ENCODE measurements around the gene SPIRE1. TPM values are rescaled to one million over a fixed set of nuclear protein-coding genes. Genes with fewer than 3 reads are reported as not detected.

The SPIRE1 gene
- total and polyA plus RNA-seq, 4 donors, result 0.29 to 5.7 (median 3.2) TPM

- H3K36me3 ChIP-seq (ENCODE audit: control insufficient read depth in 4 of 4, insufficient read depth in 3 of 4, low read depth in 1 of 4, low read length in 3 of 4), result peaks cover 0 to 1% (median 0%) of the 10 kb centered on the region in 4 donors
- WGBS, result 85% methylated on average over 9 of the region's 9 CpGs
- no peak for DNase-seq (ENCODE audit: low spot score)
- H3K9ac ChIP-seq (ENCODE audit: low read depth in 1 of 2, low read length in 2 of 2), result no peak overlapping the region
- H3K27ac ChIP-seq (ENCODE audit: low read depth in 1 of 2, low read length in 2 of 2), result no peak overlapping the region
- TF ChIP-seq CTCF (IDR thresholded peaks at IDR 0.05; ENCODE audit: low read depth, low read length, missing input control) (no peak), ZBTB33 (IDR thresholded peaks at IDR 0.05) (no peak), HNF4A (conservative IDR thresholded peaks at IDR 0.05) (no peak), FOXA1 (IDR thresholded peaks at IDR 0.05) (no peak), RXRA (IDR thresholded peaks at IDR 0.05) (no peak), HNF4G (IDR thresholded peaks at IDR 0.05) (no peak), GABPA (IDR thresholded peaks at IDR 0.05 in 1 of 2, conservative IDR thresholded peaks at IDR 0.05 in 1 of 2) (no peak), SP1 (IDR thresholded peaks at IDR 0.05) (no peak), ATF3 (IDR thresholded peaks at IDR 0.05) (no peak), MAX (IDR thresholded peaks at IDR 0.05) (no peak), JUND (IDR thresholded peaks at IDR 0.05) (no peak), FOXA2 (IDR thresholded peaks at IDR 0.05) (no peak), REST (IDR thresholded peaks at IDR 0.05) (no peak), YY1 (IDR thresholded peaks at IDR 0.05) (no peak), TAF1 (conservative IDR thresholded peaks at IDR 0.05) (no peak), RAD21 (IDR thresholded peaks at IDR 0.05) (no peak)
- H3K4me1 ChIP-seq (ENCODE audit: control insufficient read depth in 4 of 4, insufficient read depth in 4 of 4, low read length in 3 of 4), result peaks cover 0 to 6% (median 4%) of the 10 kb centered on the region in 4 donors
- H3K27me3 ChIP-seq (ENCODE audit: control insufficient read depth in 4 of 4, insufficient read depth in 4 of 4, low read length in 3 of 4), result no peaks in the 10 kb centered on the region
- no peak overlapping the region for H3K4me3 ChIP-seq (ENCODE audit: low read depth in 1 of 3, low read length in 3 of 3)
- no peaks in the 10 kb centered on the region for H3K9me3 ChIP-seq (ENCODE audit: control insufficient read depth in 4 of 4, low read length in 3 of 4)
Observed at GRCh38 chr18:12422936-12423335, 235.0 kb downstream of the SPIRE1 start.

GRCh38 chr18:12421732-12422131, 236.2 kb downstream of the SPIRE1 start:
- Histone ChIP-seq H3K36me3 (ENCODE audit: control insufficient read depth in 4 of 4, insufficient read depth in 3 of 4, low read depth in 1 of 4, low read length in 3 of 4) (peaks cover 0 to 1% (median 0%) of the 10 kb centered on the region in 4 donors), H3K9ac (ENCODE audit: low read depth in 1 of 2, low read length in 2 of 2) (no peak overlapping the region)
- WGBS, result 80% methylated on average over 5 of the region's 5 CpGs
- TF ChIP-seq FOXA2 (IDR thresholded peaks at IDR 0.05), result no peak
- no peak for TF ChIP-seq JUND (IDR thresholded peaks at IDR 0.05)
- TF ChIP-seq EGR1 (IDR thresholded peaks at IDR 0.05; ENCODE audit: low read depth in 2 of 2), result no peak
- TF ChIP-seq FOXA1 (IDR thresholded peaks at IDR 0.05), result no peak
- TF ChIP-seq REST (IDR thresholded peaks at IDR 0.05), result no peak
- no peak for TF ChIP-seq TAF1 (conservative IDR thresholded peaks at IDR 0.05)
- TF ChIP-seq CTCF (IDR thresholded peaks at IDR 0.05; ENCODE audit: low read depth, low read length, missing input control), result no peak
- no peak for TF ChIP-seq HNF4G (IDR thresholded peaks at IDR 0.05)
- no peak for TF ChIP-seq YY1 (IDR thresholded peaks at IDR 0.05)
- no peak for TF ChIP-seq GABPA (IDR thresholded peaks at IDR 0.05 in 1 of 2, conservative IDR thresholded peaks at IDR 0.05 in 1 of 2)
- no peak for TF ChIP-seq RAD21 (IDR thresholded peaks at IDR 0.05)
- TF ChIP-seq MAX (IDR thresholded peaks at IDR 0.05), result no peak
- TF ChIP-seq HNF4A (conservative IDR thresholded peaks at IDR 0.05), result no peak

More at GRCh38 chr18:12421732-12422131, 236.2 kb downstream of the SPIRE1 start:
- Histone ChIP-seq H3K27ac (ENCODE audit: low read depth in 1 of 2, low read length in 2 of 2) (no peak overlapping the region), H3K9me3 (ENCODE audit: control insufficient read depth in 4 of 4, low read length in 3 of 4) (no peaks in the 10 kb centered on the region), H3K4me3 (ENCODE audit: low read depth in 1 of 3, low read length in 3 of 3) (no peak overlapping the region), H3K27me3 (ENCODE audit: control insufficient read depth in 4 of 4, insufficient read depth in 4 of 4, low read length in 3 of 4) (no peaks in the 10 kb centered on the region), H3K4me1 (ENCODE audit: control insufficient read depth in 4 of 4, insufficient read depth in 4 of 4, low read length in 3 of 4) (peaks cover 0 to 6% (median 4%) of the 10 kb centered on the region in 4 donors)
- DNase-seq (ENCODE audit: low spot score), result no peak
